Adrenal gland (tissue), 12 donors: ENCODE measurements around the gene MINK1. TPM values are rescaled to one million over a fixed set of nuclear protein-coding genes. Genes with fewer than 3 reads are reported as not detected.

Experiments
- DNase-seq, 7 donors: peaks; one replicate each; pipeline ENCODE4 v3.0.0-alpha.2; 2019 to 2020
- H3K27ac ChIP-seq, 5 donors: fragments of 200-600 bp; sonication (generic) in 4 of 5; 1 replicate in 3 of 5; 2 replicates in 2 of 5; pipeline versions ENCODE4 v1.5.1 to v1.8.0; 2016 to 2020; ENCODE audit warnings: mild to moderate bottlenecking in 1 of 5
- H3K27me3 ChIP-seq: fragments of 200-600 bp; 2 replicates; pipeline ENCODE4 v1.8.0; 2021
- H3K36me3 ChIP-seq, 2 donors: fragments of 200-600 bp; replicated peaks in 1 of 2; 1 replicate in 1 of 2; 2 replicates in 1 of 2; pipeline versions ENCODE4 v1.5.1 to v1.8.0; 2018 to 2022
- H3K4me1 ChIP-seq, 2 donors: fragments of 200-600 bp; replicated peaks in 1 of 2; 1 replicate in 1 of 2; 2 replicates in 1 of 2; pipeline versions ENCODE4 v1.5.1 to v1.8.0; 2018 to 2021
- H3K4me3 ChIP-seq, 4 donors: fragments of 200-600 bp; sonication (generic) in 3 of 4; one replicate each; pipeline ENCODE4 v1.5.1; 2016 to 2018
- H3K9me3 ChIP-seq, 3 donors: fragments of 200-600 bp; sonication (generic) in 1 of 3; replicated peaks in 1 of 3; 1 replicate in 2 of 3; 2 replicates in 1 of 3; pipeline versions ENCODE4 v1.5.1 to v1.8.0; 2016 to 2021
- POLR2A ChIP-seq, 2 donors: fragments of 450-650 bp; IDR thresholded peaks; one replicate each; pipeline ENCODE4 v1.6.1; 2017; ENCODE audit warnings: antibody characterized with exemption in 2 of 2, mild to moderate bottlenecking in 2 of 2, moderate library complexity in 1 of 2
- WGBS, 4 donors: extraction: QIAGEN DNeasy Blood & Tissue Kit in 2 of 4; methylation state at CpG; one replicate each; pipeline versions ENCODE4 v1.1.5 to v1.1.7; 2013 to 2017; 5-methylcytosine and 5-hydroxymethylcytosine counted together
- intact Hi-C, 2 donors: fragments of 100-400 bp; cut with DNase I; formaldehyde crosslinking; loops; one replicate each; pipeline versions ENCODE4 v1.14.1 to v1.15.0; 2022 to 2023
- polyA plus RNA-seq, 3 donors: library from polyadenylated mRNA; stranded (reverse); fragments of 200-250 nt in 2 of 3; fragments of 350-450 nt in 1 of 3; fragmentation: Illumina TruSeq in 1 of 3; extraction: RNeasy Lipid Tissue Mini Kit (QIAGEN cat#74804) in 1 of 3; gene quantifications; one replicate each; pipeline ENCODE4 v1.2.3, GENCODE V29; 2013 to 2014
- total RNA-seq, 9 donors: library from RNA; depleted of rRNA in 4 of 9; stranded (reverse); fragments of >200 nt in 4 of 9; fragments of 120-200 nt in 1 of 9; fragmentation: NEBNext Ultra II Directional in 1 of 9; extraction: Animal tissue kit (Norgen Biotek cat#: 25700) in 1 of 9; gene quantifications; one replicate each; pipeline versions ENCODE4 v1.1.0 to v1.2.4, GENCODE V29; 2013 to 2023
- TF ChIP-seq, protein P1 (sequence below), 6 experiments: fragments of 450-650 bp in 4 of 6; fragments of 200-600 bp in 2 of 6; sonication (generic) in 1 of 6; IDR thresholded peaks; 1 replicate in 5 of 6; 2 replicates in 1 of 6; pipeline versions ENCODE4 v1.5.1 to v1.8.0; 2016 to 2021; ENCODE audit warnings: antibody characterized with exemption in 6 of 6, mild to moderate bottlenecking in 2 of 6, moderate library complexity in 1 of 6
- donor health status: healthy with polysubstance abuse.
- donor health status: Bipolar disorder and iron deficiency.
- donor health status: DM: yes; HTN: yes; CAD: no.
- donor health status: DM: no; HTN: no; CAD: no.
- donor health status: DM: no; HTN: no; CAD: no.
- donor health status: DM: yes; HTN: yes; CAD: no.

The MINK1 gene
- total and polyA plus RNA-seq, 12 donors: 21.5 to 135 (median 50.4) TPM

DNA sequence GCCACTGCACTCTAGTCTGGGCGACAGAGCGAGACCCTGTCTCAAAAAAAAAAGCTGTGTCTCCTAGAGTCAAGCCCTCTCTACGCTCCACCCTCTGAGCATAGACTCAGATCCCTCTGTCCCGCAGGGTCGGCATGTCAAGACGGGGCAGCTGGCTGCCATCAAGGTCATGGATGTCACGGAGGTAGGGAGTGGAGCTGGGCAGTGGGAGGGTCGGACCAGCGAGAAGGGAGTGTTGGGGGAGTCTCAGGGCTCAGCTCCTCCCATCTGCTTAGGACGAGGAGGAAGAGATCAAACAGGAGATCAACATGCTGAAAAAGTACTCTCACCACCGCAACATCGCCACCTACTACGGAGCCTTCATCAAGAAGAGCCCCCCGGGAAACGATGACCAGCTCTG lies 47.7 kb downstream of the MINK1 start:
- no peaks in the 10 kb centered on the region for H3K27me3 ChIP-seq
- peak overlapping the region in 1 of 5 donors; percentile 49 for H3K27ac ChIP-seq
- no peaks in the 10 kb centered on the region for H3K9me3 ChIP-seq
- peaks cover 0 to 46% of the 10 kb centered on the region in 2 donors for H3K36me3 ChIP-seq
- TF ChIP-seq, protein P1, sequence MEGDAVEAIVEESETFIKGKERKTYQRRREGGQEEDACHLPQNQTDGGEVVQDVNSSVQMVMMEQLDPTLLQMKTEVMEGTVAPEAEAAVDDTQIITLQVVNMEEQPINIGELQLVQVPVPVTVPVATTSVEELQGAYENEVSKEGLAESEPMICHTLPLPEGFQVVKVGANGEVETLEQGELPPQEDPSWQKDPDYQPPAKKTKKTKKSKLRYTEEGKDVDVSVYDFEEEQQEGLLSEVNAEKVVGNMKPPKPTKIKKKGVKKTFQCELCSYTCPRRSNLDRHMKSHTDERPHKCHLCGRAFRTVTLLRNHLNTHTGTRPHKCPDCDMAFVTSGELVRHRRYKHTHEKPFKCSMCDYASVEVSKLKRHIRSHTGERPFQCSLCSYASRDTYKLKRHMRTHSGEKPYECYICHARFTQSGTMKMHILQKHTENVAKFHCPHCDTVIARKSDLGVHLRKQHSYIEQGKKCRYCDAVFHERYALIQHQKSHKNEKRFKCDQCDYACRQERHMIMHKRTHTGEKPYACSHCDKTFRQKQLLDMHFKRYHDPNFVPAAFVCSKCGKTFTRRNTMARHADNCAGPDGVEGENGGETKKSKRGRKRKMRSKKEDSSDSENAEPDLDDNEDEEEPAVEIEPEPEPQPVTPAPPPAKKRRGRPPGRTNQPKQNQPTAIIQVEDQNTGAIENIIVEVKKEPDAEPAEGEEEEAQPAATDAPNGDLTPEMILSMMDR (IDR thresholded peaks at IDR 0.05): no peak
- no peak for TF ChIP-seq POLR2A (IDR thresholded peaks at IDR 0.05)
- no peaks in the 10 kb centered on the region for H3K4me1 ChIP-seq
- intact Hi-C loops: loop anchor here in 1 of 2 donors (5.0 kb wide), 1 partner anchor 74 kb away; the partner anchor contains the start of gene PLD2
- no peak overlapping the region for H3K4me3 ChIP-seq
- 72 to 76% (median 74%) methylated on average over 15 of the region's 15 CpGs for WGBS, 4 donors
- DNase-seq: no peak

DNA sequence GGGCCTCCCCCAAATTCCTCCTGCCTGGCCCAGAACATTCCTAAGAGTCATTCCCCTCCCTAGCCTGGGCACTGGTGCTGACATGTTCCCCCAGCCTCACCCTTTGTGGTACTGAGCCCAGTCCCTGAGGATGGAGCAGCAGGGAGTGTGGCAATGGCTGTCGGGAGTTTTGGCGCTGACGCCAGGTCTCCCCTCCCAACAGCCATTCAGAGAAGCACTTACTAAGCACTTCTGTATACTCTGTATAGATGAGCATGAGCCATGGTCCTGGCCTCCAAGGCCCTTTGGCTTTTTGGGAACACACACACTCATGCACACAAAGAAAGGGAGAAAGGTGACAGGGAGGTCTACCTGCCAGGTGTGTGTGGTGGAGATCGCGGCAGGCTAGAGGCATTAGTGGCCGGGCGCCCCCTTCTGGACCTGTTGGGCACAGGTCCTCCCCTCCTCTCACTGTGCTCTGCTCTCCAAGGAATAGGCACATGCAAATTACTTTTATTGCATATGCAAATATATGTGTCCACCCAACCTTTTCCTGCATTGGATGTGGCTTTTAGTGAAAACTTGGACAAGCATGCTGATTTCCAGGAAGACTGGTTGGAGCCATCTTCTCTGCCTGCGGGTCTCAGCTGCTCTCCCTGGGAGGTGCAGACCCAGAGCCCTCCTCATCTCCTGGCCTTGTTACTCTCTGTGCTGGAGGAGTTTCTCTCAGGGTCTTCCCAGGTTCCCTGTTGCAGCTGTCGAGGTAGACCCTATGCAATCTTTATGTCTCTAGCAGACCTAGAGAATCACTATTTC lies 48.8 kb downstream of the MINK1 start:
- H3K27me3 ChIP-seq: no peaks in the 10 kb centered on the region
- H3K36me3 ChIP-seq: peaks cover 0 to 57% of the 10 kb centered on the region in 2 donors
- H3K4me1 ChIP-seq: no peaks in the 10 kb centered on the region
- H3K9me3 ChIP-seq: no peaks in the 10 kb centered on the region
- no peak overlapping the region for H3K4me3 ChIP-seq
- peak in 6 of 7 donors; percentile 47 to 73 (median 62) for DNase-seq
- intact Hi-C loops: loop anchor here in 1 of 2 donors (5.0 kb wide), 1 partner anchor 75 kb away; the partner anchor contains the start of gene PLD2
- WGBS, 4 donors: 29 to 40% (median 35%) methylated on average over 9 of the region's 9 CpGs
- peak overlapping the region in 1 of 5 donors; percentile 8 for H3K27ac ChIP-seq
- TF ChIP-seq POLR2A (IDR thresholded peaks at IDR 0.05): no peak
- TF ChIP-seq, protein P1 (IDR thresholded peaks at IDR 0.05): peak; percentile 67 to 83 (median 74)

DNA sequence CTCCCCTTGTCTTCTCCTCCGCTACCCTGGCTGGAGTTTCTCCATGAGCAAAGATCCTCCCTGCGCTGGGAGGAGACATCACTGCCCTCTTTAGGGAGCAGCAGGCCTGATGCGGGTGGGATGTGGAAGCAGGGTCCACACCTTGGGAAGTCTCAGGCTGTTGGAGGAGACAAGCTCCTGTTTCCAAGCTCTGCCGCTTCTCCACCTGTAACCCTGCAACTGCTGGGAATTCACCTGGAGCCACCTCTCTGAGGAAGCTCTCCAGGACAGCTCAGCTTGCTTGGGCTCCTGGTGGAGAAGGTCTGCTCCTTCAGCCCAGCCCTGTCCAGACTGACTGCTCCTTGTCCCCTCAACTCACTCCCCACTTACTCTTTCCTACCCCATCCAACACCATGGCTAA lies 51.3 kb downstream of the MINK1 start:
- H3K27me3 ChIP-seq: no peaks in the 10 kb centered on the region
- DNase-seq: no peak
- peaks cover 0 to 63% of the 10 kb centered on the region in 2 donors for H3K36me3 ChIP-seq
- TF ChIP-seq POLR2A (IDR thresholded peaks at IDR 0.05): no peak
- TF ChIP-seq, protein P1 (IDR thresholded peaks at IDR 0.05): no peak
- H3K4me3 ChIP-seq: no peak overlapping the region
- intact Hi-C loops: loop anchor here in 1 of 2 donors (5.0 kb wide), 1 partner anchor 77 kb away; the partner anchor contains the start of gene PLD2
- H3K27ac ChIP-seq: no peak overlapping the region
- no peaks in the 10 kb centered on the region for H3K4me1 ChIP-seq
- 93 to 100% (median 96%) methylated on average over 3 to 4 of the region's 4 CpGs for WGBS, 4 donors
- H3K9me3 ChIP-seq: no peaks in the 10 kb centered on the region

DNA sequence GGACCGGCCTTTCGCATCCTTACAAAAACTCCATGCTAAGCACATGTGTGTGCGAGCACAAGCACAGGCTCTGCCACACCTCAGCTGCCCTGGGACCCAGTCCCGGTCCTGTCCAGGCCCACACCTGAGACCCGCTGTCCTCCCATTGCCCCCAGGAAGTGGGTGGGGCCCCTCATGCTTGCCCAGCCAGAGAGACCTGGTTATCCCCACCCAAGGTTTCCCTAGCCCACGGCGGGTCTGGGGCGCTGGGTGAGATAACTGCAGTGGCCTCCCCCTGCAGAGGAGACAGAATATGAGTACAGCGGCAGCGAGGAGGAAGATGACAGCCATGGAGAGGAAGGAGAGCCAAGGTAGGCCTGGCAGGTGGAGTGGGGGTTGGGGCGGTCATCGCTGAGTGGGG lies 53.7 kb downstream of the MINK1 start:
- intact Hi-C loops: loop anchor here in 1 of 2 donors (5.0 kb wide), 1 partner anchor 170 kb away; no protein-coding TSS in a partner anchor
- DNase-seq: no peak
- 90 to 93% (median 92%) methylated on average over 10 to 12 of the region's 12 CpGs for WGBS, 4 donors
- Histone ChIP-seq H3K27me3 (no peaks in the 10 kb centered on the region), H3K9me3 (no peaks in the 10 kb centered on the region), H3K36me3 (peaks cover 0 to 69% of the 10 kb centered on the region in 2 donors), H3K4me1 (no peaks in the 10 kb centered on the region), H3K4me3 (no peak overlapping the region), H3K27ac (no peak overlapping the region)
- no peak for TF ChIP-seq POLR2A (IDR thresholded peaks at IDR 0.05)
- TF ChIP-seq, protein P1 (IDR thresholded peaks at IDR 0.05): no peak
